Measurements from ENCODE around the gene TMEM86B. TPM values are rescaled to one million over a fixed set of nuclear protein-coding genes. Genes with fewer than 3 reads are reported as not detected.

TMEM86B gene
- total RNA-seq, 1 donor from 2014 or later: 1.4 TPM

- TF ChIP-seq CTCF (IDR thresholded peaks at IDR 0.05) (no peak), EZH2 (IDR thresholded peaks at IDR 0.05) (no peak), EZH2phosphoT487 (IDR thresholded peaks at IDR 0.05) (no peak)
- Histone ChIP-seq H3K4me3 (no peak overlapping the region), H3F3A (ENCODE audit: low read depth) (no peaks in the 10 kb centered on the region), H4K20me1 (ENCODE audit: low read depth) (no peaks in the 10 kb centered on the region), H3K9me3 (ENCODE audit: low read depth) (no peaks in the 10 kb centered on the region), H2AFZ (replicated peaks) (no peak overlapping the region), H3K9ac (no peak overlapping the region), H3K79me2 (ENCODE audit: low read depth) (no peaks in the 10 kb centered on the region), H3K27me3 (peaks cover 11% of the 10 kb centered on the region), H3K27ac (no peak overlapping the region), H3K4me2 (no peak overlapping the region), H3K4me1 (no peaks in the 10 kb centered on the region), H3K36me3 (no peaks in the 10 kb centered on the region)
- Mint-ChIP-seq H3K27me3 (ENCODE audit: insufficient read depth, low read depth) (peaks cover 16% of the 10 kb centered on the region), H3K9me3 (no peaks in the 10 kb centered on the region), H3K36me3 (no peaks in the 10 kb centered on the region), H3K4me3 (no peak overlapping the region), H3K27ac (no peak overlapping the region), H3K4me1 (no peaks in the 10 kb centered on the region)
- no peak for DNase-seq (ENCODE audit: low spot score)
These were observed 31.8 kb downstream of the TMEM86B start for GRCh38 chr19:55196803-55197202.

DNA sequence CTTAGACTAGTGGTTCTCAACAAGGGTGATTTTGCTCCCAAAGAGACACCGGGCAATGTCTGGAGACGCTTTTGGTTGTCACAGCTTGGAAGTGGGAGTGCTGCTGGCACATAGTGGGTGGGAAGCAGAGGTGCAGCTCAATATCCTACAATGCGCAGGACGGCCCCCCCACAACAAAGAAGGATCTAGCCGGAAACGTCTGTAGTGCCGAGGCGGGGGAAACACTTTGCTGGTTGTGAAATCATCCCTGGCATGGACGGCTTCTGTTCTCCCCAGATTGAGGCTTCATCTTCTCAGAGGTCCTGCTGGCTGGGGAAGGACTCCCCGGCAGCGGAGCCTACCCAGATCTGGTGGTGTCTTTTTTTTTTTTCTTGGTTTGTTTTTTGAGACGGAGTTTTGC lies 35.1 kb downstream of the TMEM86B start:
- no peak overlapping the region for H3K9ac ChIP-seq
- H3F3A ChIP-seq (ENCODE audit: low read depth): no peaks in the 10 kb centered on the region
- no peaks in the 10 kb centered on the region for H3K9me3 Mint-ChIP-seq
- peaks cover 4% of the 10 kb centered on the region for H3K27me3 ChIP-seq
- no peaks in the 10 kb centered on the region for H4K20me1 ChIP-seq (ENCODE audit: low read depth)
- H3K4me1 ChIP-seq: no peaks in the 10 kb centered on the region
- no peak overlapping the region for H3K27ac ChIP-seq
- H3K36me3 Mint-ChIP-seq: no peaks in the 10 kb centered on the region
- H3K27ac Mint-ChIP-seq: no peak overlapping the region
- H3K79me2 ChIP-seq (ENCODE audit: low read depth): no peaks in the 10 kb centered on the region
- H2AFZ ChIP-seq (replicated peaks): no peak overlapping the region
- H3K4me2 ChIP-seq: no peak overlapping the region
- H3K36me3 ChIP-seq: no peaks in the 10 kb centered on the region
- peaks cover 12% of the 10 kb centered on the region for H3K27me3 Mint-ChIP-seq (ENCODE audit: insufficient read depth, low read depth)
- H3K4me3 Mint-ChIP-seq: no peak overlapping the region
- no peaks in the 10 kb centered on the region for H3K9me3 ChIP-seq (ENCODE audit: low read depth)
- TF ChIP-seq CTCF (IDR thresholded peaks at IDR 0.05) (no peak), EZH2 (IDR thresholded peaks at IDR 0.05) (no peak), EZH2phosphoT487 (IDR thresholded peaks at IDR 0.05) (no peak)
- no peak for DNase-seq (ENCODE audit: low spot score)
- H3K4me1 Mint-ChIP-seq: peaks cover 4% of the 10 kb centered on the region
- no peak overlapping the region for H3K4me3 ChIP-seq

DNA sequence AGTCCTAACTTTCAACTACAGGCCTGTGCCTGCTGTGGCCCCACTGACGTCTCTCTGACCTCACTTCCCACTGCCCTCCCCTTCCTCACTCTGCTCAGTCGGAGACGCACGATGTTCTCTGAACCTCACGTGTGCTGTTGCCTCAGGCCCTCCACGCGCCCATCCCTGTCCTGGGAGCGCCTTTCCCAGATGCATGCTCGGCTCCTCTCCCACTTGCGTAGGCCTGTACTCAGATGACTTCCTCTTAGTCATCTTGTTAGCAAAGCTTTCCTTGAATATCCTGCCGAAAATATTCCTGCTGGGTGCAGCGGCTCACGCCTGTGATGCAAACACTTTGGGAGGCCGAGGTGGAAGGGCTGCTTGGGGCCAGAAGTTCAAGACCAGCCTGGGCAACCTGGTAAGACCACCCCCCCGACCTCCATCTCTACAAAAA lies 39.1 kb downstream of the TMEM86B start:
- no peak overlapping the region for H3K4me2 ChIP-seq
- H3K4me3 ChIP-seq: no peak overlapping the region
- H3K27ac ChIP-seq: no peak overlapping the region
- H3K4me1 ChIP-seq: no peaks in the 10 kb centered on the region
- Mint-ChIP-seq H3K36me3 (no peaks in the 10 kb centered on the region), H3K4me3 (no peak overlapping the region), H3K27me3 (ENCODE audit: insufficient read depth, low read depth) (peaks cover 12% of the 10 kb centered on the region), H3K4me1 (peaks cover 4% of the 10 kb centered on the region), H3K27ac (peak overlapping the region; percentile 39), H3K9me3 (no peaks in the 10 kb centered on the region)
- TF ChIP-seq CTCF (IDR thresholded peaks at IDR 0.05): no peak
- no peak for TF ChIP-seq EZH2 (IDR thresholded peaks at IDR 0.05)
- TF ChIP-seq EZH2phosphoT487 (IDR thresholded peaks at IDR 0.05): no peak
- no peak overlapping the region for H3K9ac ChIP-seq
- H3F3A ChIP-seq (ENCODE audit: low read depth): no peaks in the 10 kb centered on the region
- no peak overlapping the region for H2AFZ ChIP-seq (replicated peaks)
- DNase-seq (ENCODE audit: low spot score): no peak
- peaks cover 14% of the 10 kb centered on the region for H3K27me3 ChIP-seq
- H3K9me3 ChIP-seq (ENCODE audit: low read depth): no peaks in the 10 kb centered on the region
- H3K36me3 ChIP-seq: no peaks in the 10 kb centered on the region
- H4K20me1 ChIP-seq (ENCODE audit: low read depth): no peaks in the 10 kb centered on the region
- no peaks in the 10 kb centered on the region for H3K79me2 ChIP-seq (ENCODE audit: low read depth)
